ENCODE data around the gene ANO3. TPM values are rescaled to one million over a fixed set of nuclear protein-coding genes. Genes with fewer than 3 reads are reported as not detected.
"Not testable (repeated sequence)": the region's sequence is repeated elsewhere in the genome, so short reads cannot be mapped to it uniquely, and the experiment has no call there.

Gene ANO3
- total RNA-seq, 2 experiments from 2014 or later, result not detected

GRCh38 chr11:26618441-26618840 lies 286.5 kb downstream of the ANO3 start:
- ChIA-PET POLR2A (no interaction called here), CTCF (no interaction called here)
- no peak for ATAC-seq
- Mint-ChIP-seq H3K9me3 (ENCODE audit: low read depth) (no peaks in the 10 kb centered on the region), H3K4me3 (no peak overlapping the region), H3K36me3 (ENCODE audit: low read depth) (no peaks in the 10 kb centered on the region), H3K27me3 (no peaks in the 10 kb centered on the region), H3K27ac (no peak overlapping the region), H3K4me1 (no peaks in the 10 kb centered on the region)
- intact Hi-C loops (cut with DNase I, micrococcal nuclease), result no loop called here
- no peak for DNase-seq

- ChIA-PET POLR2A (no interaction called here), CTCF (no interaction called here)
- Mint-ChIP-seq H3K27me3 (no peaks in the 10 kb centered on the region), H3K4me3 (no peak overlapping the region), H3K27ac (no peak overlapping the region), H3K4me1 (no peaks in the 10 kb centered on the region), H3K36me3 (ENCODE audit: low read depth) (no peaks in the 10 kb centered on the region), H3K9me3 (ENCODE audit: low read depth) (peaks cover 2% of the 10 kb centered on the region)
- ATAC-seq (no peak), DNase-seq (no peak)
- intact Hi-C loops (cut with DNase I, micrococcal nuclease), result no loop called here
These were observed 288.5 kb downstream of the ANO3 start for GRCh38 chr11:26620282-26621045.

- intact Hi-C loops (cut with DNase I, micrococcal nuclease), result no loop called here
- Mint-ChIP-seq H3K4me1 (no peaks in the 10 kb centered on the region), H3K27me3 (no peaks in the 10 kb centered on the region), H3K4me3 (no peak overlapping the region), H3K9me3 (ENCODE audit: low read depth) (peaks cover 2% of the 10 kb centered on the region), H3K36me3 (ENCODE audit: low read depth) (no peaks in the 10 kb centered on the region), H3K27ac (no peak overlapping the region)
- POLR2A ChIA-PET, result no interaction called here
- ATAC-seq, result no peak
- CTCF ChIA-PET, result no interaction called here
- no peak for DNase-seq
These were observed 289.2 kb downstream of the ANO3 start for GRCh38 chr11:26621132-26621531.

GRCh38 chr11:26622181-26622580 lies 290.3 kb downstream of the ANO3 start:
- Mint-ChIP-seq H3K4me1 (no peaks in the 10 kb centered on the region), H3K4me3 (no peak overlapping the region), H3K27ac (no peak overlapping the region), H3K27me3 (no peaks in the 10 kb centered on the region), H3K9me3 (ENCODE audit: low read depth) (peaks cover 2% of the 10 kb centered on the region), H3K36me3 (ENCODE audit: low read depth) (no peaks in the 10 kb centered on the region)
- ChIA-PET CTCF (no interaction called here), POLR2A (no interaction called here)
- ATAC-seq, result no peak
- intact Hi-C loops (cut with DNase I, micrococcal nuclease), result no loop called here
- no peak for DNase-seq

- CTCF ChIA-PET, result no interaction called here
- DNase-seq (no peak), ATAC-seq (no peak)
- POLR2A ChIA-PET, result no interaction called here
- H3K27me3 Mint-ChIP-seq, result no peaks in the 10 kb centered on the region
- H3K9me3 Mint-ChIP-seq (ENCODE audit: low read depth), result peaks cover 2% of the 10 kb centered on the region
- H3K4me1 Mint-ChIP-seq, result no peaks in the 10 kb centered on the region
- intact Hi-C loops (cut with DNase I, micrococcal nuclease), result no loop called here
- no peaks in the 10 kb centered on the region for H3K36me3 Mint-ChIP-seq (ENCODE audit: low read depth)
- no peak overlapping the region for H3K4me3 Mint-ChIP-seq
- no peak overlapping the region for H3K27ac Mint-ChIP-seq
These were observed 291.2 kb downstream of the ANO3 start for GRCh38 chr11:26623076-26623659.

- ChIA-PET CTCF (no interaction called here), POLR2A (no interaction called here)
- ATAC-seq, result no peak
- H3K36me3 Mint-ChIP-seq (ENCODE audit: low read depth), result no peaks in the 10 kb centered on the region
- no peaks in the 10 kb centered on the region for H3K27me3 Mint-ChIP-seq
- intact Hi-C loops (cut with DNase I, micrococcal nuclease), result no loop called here
- H3K4me3 Mint-ChIP-seq, result no peak overlapping the region
- DNase-seq, result no peak
- H3K9me3 Mint-ChIP-seq (ENCODE audit: low read depth), result peaks cover 2% of the 10 kb centered on the region
- H3K4me1 Mint-ChIP-seq, result no peaks in the 10 kb centered on the region
- no peak overlapping the region for H3K27ac Mint-ChIP-seq
These were observed 294.4 kb downstream of the ANO3 start for GRCh38 chr11:26626346-26626745.

GRCh38 chr11:26632691-26633159 lies 300.8 kb downstream of the ANO3 start:
- Mint-ChIP-seq H3K9me3 (ENCODE audit: low read depth) (peaks cover 3% of the 10 kb centered on the region), H3K4me1 (no peaks in the 10 kb centered on the region), H3K27me3 (no peaks in the 10 kb centered on the region), H3K27ac (no peak overlapping the region), H3K36me3 (ENCODE audit: low read depth) (no peaks in the 10 kb centered on the region), H3K4me3 (no peak overlapping the region)
- DNase-seq, result no peak
- intact Hi-C loops (cut with DNase I, micrococcal nuclease), result no loop called here
- ATAC-seq, result no peak
- CTCF ChIA-PET, result no interaction called here
- POLR2A ChIA-PET, result no interaction called here

- H3K27me3 Mint-ChIP-seq; H3K36me3 Mint-ChIP-seq (ENCODE audit: low read depth); intact Hi-C loops (cut with DNase I, micrococcal nuclease); ATAC-seq; H3K27ac Mint-ChIP-seq; CTCF ChIA-PET; H3K4me1 Mint-ChIP-seq; H3K4me3 Mint-ChIP-seq; H3K9me3 Mint-ChIP-seq (ENCODE audit: low read depth); DNase-seq: not testable (repeated sequence)
- POLR2A ChIA-PET, result interaction anchor here (0.7 kb wide), 1 partner anchor 32 kb away, joined by 3 read pairs; no protein-coding TSS in a partner anchor
These were observed 311.4 kb downstream of the ANO3 start for GRCh38 chr11:26643314-26643713.

GRCh38 chr11:26649884-26650283 lies 318.0 kb downstream of the ANO3 start:
- ATAC-seq, result no peak
- peaks cover 3% of the 10 kb centered on the region for H3K27me3 Mint-ChIP-seq
- no peak overlapping the region for H3K27ac Mint-ChIP-seq
- intact Hi-C loops (cut with DNase I, micrococcal nuclease), result loop anchor here (1.0 to 5.0 kb wide), 3 partner anchors 353 to 365 kb away; no protein-coding TSS in a partner anchor
- H3K36me3 Mint-ChIP-seq (ENCODE audit: low read depth), result no peaks in the 10 kb centered on the region
- CTCF ChIA-PET, result interaction anchor here (0.6 to 0.8 kb wide), 2 partner anchors 12 to 737 kb away, joined by 3 read pairs; no protein-coding TSS in a partner anchor
- DNase-seq, result peak; percentile 54
- no peaks in the 10 kb centered on the region for H3K4me1 Mint-ChIP-seq
- POLR2A ChIA-PET, result no interaction called here
- no peak overlapping the region for H3K4me3 Mint-ChIP-seq
- H3K9me3 Mint-ChIP-seq (ENCODE audit: low read depth), result peaks cover 4% of the 10 kb centered on the region

- Mint-ChIP-seq H3K36me3 (ENCODE audit: low read depth) (no peaks in the 10 kb centered on the region), H3K4me1 (no peaks in the 10 kb centered on the region), H3K9me3 (ENCODE audit: low read depth) (peaks cover 4% of the 10 kb centered on the region), H3K27me3 (peaks cover 3% of the 10 kb centered on the region), H3K27ac (no peak overlapping the region), H3K4me3 (no peak overlapping the region)
- CTCF ChIA-PET, result no interaction called here
- DNase-seq, result no peak
- intact Hi-C loops (cut with DNase I, micrococcal nuclease), result loop anchor here in 1 of 2 experiments (2.0 kb wide), 1 partner anchor 367 kb away; no protein-coding TSS in a partner anchor
- POLR2A ChIA-PET, result no interaction called here
- no peak for ATAC-seq
These were observed 320.0 kb downstream of the ANO3 start for GRCh38 chr11:26651916-26652315.

- H3K4me3 Mint-ChIP-seq, result no peak overlapping the region
- no peaks in the 10 kb centered on the region for H3K9me3 Mint-ChIP-seq (ENCODE audit: low read depth)
- H3K36me3 Mint-ChIP-seq (ENCODE audit: low read depth), result no peaks in the 10 kb centered on the region
- H3K27ac Mint-ChIP-seq, result no peak overlapping the region
- no peak for DNase-seq
- no peak for ATAC-seq
- H3K4me1 Mint-ChIP-seq, result no peaks in the 10 kb centered on the region
- no peaks in the 10 kb centered on the region for H3K27me3 Mint-ChIP-seq
- intact Hi-C loops (cut with DNase I, micrococcal nuclease), result no loop called here
- CTCF ChIA-PET, result no interaction called here
- POLR2A ChIA-PET, result no interaction called here
These were observed 323.4 kb downstream of the ANO3 start for GRCh38 chr11:26655287-26655686.

- no peaks in the 10 kb centered on the region for H3K27me3 Mint-ChIP-seq
- DNase-seq (no peak), ATAC-seq (no peak)
- H3K36me3 Mint-ChIP-seq (ENCODE audit: low read depth), result no peaks in the 10 kb centered on the region
- no peak overlapping the region for H3K27ac Mint-ChIP-seq
- H3K4me3 Mint-ChIP-seq, result no peak overlapping the region
- H3K9me3 Mint-ChIP-seq (ENCODE audit: low read depth), result peaks cover 2% of the 10 kb centered on the region
- intact Hi-C loops (cut with DNase I, micrococcal nuclease), result no loop called here
- POLR2A ChIA-PET, result no interaction called here
- no peaks in the 10 kb centered on the region for H3K4me1 Mint-ChIP-seq
- CTCF ChIA-PET, result no interaction called here
These were observed 331.0 kb downstream of the ANO3 start for GRCh38 chr11:26662916-26663315.
